Stimulated activated CD4-positive, alpha-beta T cell treated with anti-CD3 and anti-CD28 coated beads, Interleukin-15, amount 100 ng/mL, for 48 hours (primary cell): ENCODE data around the gene ACOT7.

Source experiments
- DNase-seq, 2 donors: peaks; one replicate each; pipeline ENCODE4 v3.0.0-alpha.2; 2020; ENCODE audit warnings: low read depth in 2 of 2

Gene ACOT7

GRCh38 chr1:6268415-6268814, 125.2 kb downstream of the ACOT7 start:
- DNase-seq, result no peak

GRCh38 chr1:6267686-6268322, 125.8 kb downstream of the ACOT7 start:
- no peak for DNase-seq

- no peak for DNase-seq
Measured at GRCh38 chr1:6266641-6267040, 126.9 kb downstream of the ACOT7 start.

GRCh38 chr1:6265151-6265550, 128.4 kb downstream of the ACOT7 start:
- no peak for DNase-seq

GRCh38 chr1:6263716-6264115, 129.9 kb downstream of the ACOT7 start:
- no peak for DNase-seq

GRCh38 chr1:6262555-6263420, 130.8 kb downstream of the ACOT7 start:
- no peak for DNase-seq

- DNase-seq, result no peak
Measured at GRCh38 chr1:6261615-6261995, 132.0 kb downstream of the ACOT7 start.

GRCh38 chr1:6260961-6261614, 132.5 kb downstream of the ACOT7 start, which contains the start of gene GPR153:
GPR153 (minus strand) TSS chr1:6261098; CDS start chr1:6254905, 6,193 bp downstream.
- DNase-seq, result peak in 1 of 2 donors; percentile 29

- DNase-seq, result no peak
Measured at GRCh38 chr1:6260433-6260934, 133.1 kb downstream of the ACOT7 start.

- peak; percentile 52 to 72 for DNase-seq
Measured at GRCh38 chr1:6259491-6260362, 133.8 kb downstream of the ACOT7 start.

GRCh38 chr1:6258675-6259074, 134.9 kb downstream of the ACOT7 start:
- no peak for DNase-seq

- no peak for DNase-seq
Measured at GRCh38 chr1:6257541-6258069, 136.0 kb downstream of the ACOT7 start.

- no peak for DNase-seq
Measured at GRCh38 chr1:6256645-6257044, 136.9 kb downstream of the ACOT7 start.

GRCh38 chr1:6254691-6255090, 138.9 kb downstream of the ACOT7 start:
- DNase-seq, result no peak

GRCh38 chr1:6253380-6253779, 140.2 kb downstream of the ACOT7 start:
- DNase-seq, result no peak

- DNase-seq, result no peak
Measured at GRCh38 chr1:6252374-6252710, 141.2 kb downstream of the ACOT7 start.

- no peak for DNase-seq
Measured at GRCh38 chr1:6251681-6252373, 141.7 kb downstream of the ACOT7 start.

- DNase-seq, result no peak
Measured at GRCh38 chr1:6251233-6251632, 142.3 kb downstream of the ACOT7 start.

- no peak for DNase-seq
Measured at GRCh38 chr1:6249739-6250689, 143.6 kb downstream of the ACOT7 start.
